A673 (cell line): ENCODE data around the gene MICAL2. TPM values are rescaled to one million over a fixed set of nuclear protein-coding genes. Genes with fewer than 3 reads are reported as not detected.

Source experiments
- BruUV-seq: library from RNA; stranded (reverse); fragments of 400-500 nt; replicated peaks from 2 replicates; lab custom pipeline; 2021; lab: Mats Ljungman, UMichigan
- CTCF ChIA-PET: fragments of 300-600 bp; sonication (Branson Sonifier 250); formaldehyde crosslinking; loops from one replicate; lab custom pipeline; 2022; ENCODE audit warnings: antibody characterized with exemption; lab: Charles Lee
- POLR2A ChIA-PET: fragments of 300-600 bp; sonication (Branson Sonifier 250); formaldehyde crosslinking; loops from one replicate; lab custom pipeline; 2022; ENCODE audit warnings: antibody characterized with exemption; ENCODE audit not compliant: low non-redundant PET; lab: Charles Lee
- DNase-seq: peaks from one replicate; pipeline ENCODE4 v3.0.0-alpha.2; 2015; ENCODE audit warnings: low spot score
- H3K27ac ChIP-seq: fragments of 200-600 bp; sonication (generic); 2 replicates; pipeline ENCODE4 v1.5.1; 2016; ENCODE audit warnings: mixed run types, low read depth, mild to moderate bottlenecking, mixed read lengths, antibody characterized with exemption, low read length; ENCODE audit not compliant: poor library complexity, severe bottlenecking
- H3K27me3 ChIP-seq: fragments of 200-600 bp; sonication (generic); replicated peaks from 2 replicates; pipeline ENCODE4 v1.6.1; 2017; ENCODE audit warnings: mixed run types, low read depth, mild to moderate bottlenecking, mixed read lengths, antibody characterized with exemption, low read length; ENCODE audit not compliant: insufficient read depth, poor library complexity
- H3K36me3 ChIP-seq: fragments of 200-600 bp; sonication (generic); 2 replicates; pipeline ENCODE4 v1.6.1; 2016; ENCODE audit warnings: mixed run types, mild to moderate bottlenecking, mixed read lengths, antibody characterized with exemption, low read length; ENCODE audit not compliant: insufficient read depth, poor library complexity, severe bottlenecking
- H3K4me1 ChIP-seq: fragments of 200-600 bp; sonication (generic); 2 replicates; pipeline ENCODE4 v1.6.1; 2017; ENCODE audit warnings: mixed run types, mild to moderate bottlenecking, mixed read lengths, antibody characterized with exemption, low read length; ENCODE audit not compliant: insufficient read depth, poor library complexity, severe bottlenecking
- H3K4me3 ChIP-seq: fragments of 200-600 bp; sonication (generic); 2 replicates; pipeline ENCODE4 v1.5.1; 2016; ENCODE audit warnings: low read depth, mixed run types, mild to moderate bottlenecking, mixed read lengths, low read length; ENCODE audit not compliant: poor library complexity, severe bottlenecking
- H3K9me3 ChIP-seq: fragments of 200-600 bp; sonication (generic); 2 replicates; pipeline ENCODE4 v1.6.1; 2016; ENCODE audit warnings: mixed run types, low read depth, mild to moderate bottlenecking, mixed read lengths, antibody characterized with exemption, low read length; ENCODE audit not compliant: poor library complexity, severe bottlenecking
- CTCF ChIP-seq: fragments of 300-800, 200-600 bp; sonication (generic); conservative IDR thresholded peaks from 2 replicates; pipeline ENCODE4 v1.5.1; 2017; ENCODE audit warnings: low read depth, mild to moderate bottlenecking, antibody characterized with exemption, low read length, moderate library complexity, mixed read lengths
- EZH2 ChIP-seq: fragments of 200-600 bp; sonication (generic); IDR thresholded peaks from 2 replicates; pipeline ENCODE4 v1.6.1; 2017; ENCODE audit warnings: borderline replicate concordance, low read depth, mild to moderate bottlenecking, mixed read lengths, antibody characterized with exemption, low read length; ENCODE audit not compliant: poor library complexity, severe bottlenecking
- intact Hi-C: fragments of 100-400 bp; cut with micrococcal nuclease; formaldehyde crosslinking; loops from one replicate; pipeline ENCODE4 v1.10.0; 2022; ENCODE audit not compliant: unreplicated experiment
- total RNA-seq: library from RNA; stranded (reverse); gene quantifications from 2 replicates; pipeline ENCODE4 v1.2.3, GENCODE V29; 2021

MICAL2 gene
- total RNA-seq, 1 experiment from 2014 or later, result 1.1 TPM

- Histone ChIP-seq H3K4me3 (no peak overlapping the region), H3K27ac (no peak overlapping the region), H3K4me1 (peaks cover under 1% of the 10 kb centered on the region), H3K27me3 (no peaks in the 10 kb centered on the region), H3K9me3 (no peaks in the 10 kb centered on the region), H3K36me3 (no peaks in the 10 kb centered on the region)
- ChIA-PET POLR2A (no interaction called here), CTCF (no interaction called here)
- no peak for DNase-seq
- no TSS peak for BruUV-seq
- intact Hi-C loops, result no loop called here
- TF ChIP-seq CTCF, result no peak
- no peak for TF ChIP-seq EZH2
Measured at GRCh38 chr11:12091956-12092558, 18.3 kb upstream of the MICAL2 start.

GRCh38 chr11:12092714-12093113 is 17.7 kb upstream of the MICAL2 start:
- H3K27ac ChIP-seq, result no peak overlapping the region
- ChIA-PET CTCF (no interaction called here), POLR2A (no interaction called here)
- no peak overlapping the region for H3K4me3 ChIP-seq
- H3K4me1 ChIP-seq, result no peaks in the 10 kb centered on the region
- intact Hi-C loops, result no loop called here
- no peaks in the 10 kb centered on the region for H3K27me3 ChIP-seq
- BruUV-seq, result no TSS peak
- H3K36me3 ChIP-seq, result no peaks in the 10 kb centered on the region
- TF ChIP-seq CTCF (no peak), EZH2 (no peak)
- no peak for DNase-seq
- H3K9me3 ChIP-seq, result no peaks in the 10 kb centered on the region

GRCh38 chr11:12094872-12095800 is 15.3 kb upstream of the MICAL2 start:
- DNase-seq, result no peak
- no TSS peak for BruUV-seq
- intact Hi-C loops, result no loop called here
- POLR2A ChIA-PET, result no interaction called here
- H3K27ac ChIP-seq, result no peak overlapping the region
- no peaks in the 10 kb centered on the region for H3K9me3 ChIP-seq
- H3K36me3 ChIP-seq, result no peaks in the 10 kb centered on the region
- TF ChIP-seq CTCF (no peak), EZH2 (no peak)
- no peaks in the 10 kb centered on the region for H3K27me3 ChIP-seq
- no peaks in the 10 kb centered on the region for H3K4me1 ChIP-seq
- H3K4me3 ChIP-seq, result no peak overlapping the region
- CTCF ChIA-PET, result no interaction called here
